GM23338 (cell line): ENCODE data around the gene ITGA2.

Source experiments
- POLR2AphosphoS5 ChIP-seq: IDR thresholded peaks from 2 replicates; pipeline ENCODE4 v1.6.1; 2016; ENCODE audit warnings: antibody characterized with exemption, low read depth
- TF ChIP-seq, protein P1 (sequence below), 2 experiments: fragments of 200-600 bp in 1 of 2; sonication (generic) in 1 of 2; conservative IDR thresholded peaks; 2 replicates each; pipeline versions ENCODE4 v1.5.1 to v1.6.1; 2016 to 2017; ENCODE audit warnings: antibody characterized with exemption in 2 of 2, low read depth in 2 of 2, mild to moderate bottlenecking in 2 of 2, moderate library complexity in 1 of 2

DNA sequence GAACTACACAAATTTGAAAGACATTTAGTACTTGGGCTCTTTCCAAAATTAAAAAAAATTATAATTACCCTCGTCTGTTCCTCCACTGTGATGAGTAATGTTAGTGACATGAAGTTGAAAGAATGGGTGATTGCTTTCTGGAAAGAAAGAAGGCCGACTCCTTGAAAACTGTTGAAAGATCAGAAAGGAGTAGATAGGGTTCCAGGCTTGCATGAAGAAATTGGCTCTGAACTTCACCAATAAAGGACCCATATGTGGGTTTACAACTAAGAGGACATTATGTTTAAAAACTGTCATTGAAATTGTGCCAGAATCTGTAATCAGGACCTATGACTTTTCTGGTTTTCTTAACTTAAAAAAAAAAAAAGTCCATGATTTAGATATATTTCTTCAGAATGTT lies 141.1 kb downstream of the ITGA2 start:
- TF ChIP-seq, protein P1, sequence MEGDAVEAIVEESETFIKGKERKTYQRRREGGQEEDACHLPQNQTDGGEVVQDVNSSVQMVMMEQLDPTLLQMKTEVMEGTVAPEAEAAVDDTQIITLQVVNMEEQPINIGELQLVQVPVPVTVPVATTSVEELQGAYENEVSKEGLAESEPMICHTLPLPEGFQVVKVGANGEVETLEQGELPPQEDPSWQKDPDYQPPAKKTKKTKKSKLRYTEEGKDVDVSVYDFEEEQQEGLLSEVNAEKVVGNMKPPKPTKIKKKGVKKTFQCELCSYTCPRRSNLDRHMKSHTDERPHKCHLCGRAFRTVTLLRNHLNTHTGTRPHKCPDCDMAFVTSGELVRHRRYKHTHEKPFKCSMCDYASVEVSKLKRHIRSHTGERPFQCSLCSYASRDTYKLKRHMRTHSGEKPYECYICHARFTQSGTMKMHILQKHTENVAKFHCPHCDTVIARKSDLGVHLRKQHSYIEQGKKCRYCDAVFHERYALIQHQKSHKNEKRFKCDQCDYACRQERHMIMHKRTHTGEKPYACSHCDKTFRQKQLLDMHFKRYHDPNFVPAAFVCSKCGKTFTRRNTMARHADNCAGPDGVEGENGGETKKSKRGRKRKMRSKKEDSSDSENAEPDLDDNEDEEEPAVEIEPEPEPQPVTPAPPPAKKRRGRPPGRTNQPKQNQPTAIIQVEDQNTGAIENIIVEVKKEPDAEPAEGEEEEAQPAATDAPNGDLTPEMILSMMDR (conservative IDR thresholded peaks at IDR 0.05; ENCODE audit: low read depth in 2 of 2): no peak
- TF ChIP-seq POLR2AphosphoS5: no peak
